Measurements from ENCODE around the gene LTB.

Gene LTB

DNA sequence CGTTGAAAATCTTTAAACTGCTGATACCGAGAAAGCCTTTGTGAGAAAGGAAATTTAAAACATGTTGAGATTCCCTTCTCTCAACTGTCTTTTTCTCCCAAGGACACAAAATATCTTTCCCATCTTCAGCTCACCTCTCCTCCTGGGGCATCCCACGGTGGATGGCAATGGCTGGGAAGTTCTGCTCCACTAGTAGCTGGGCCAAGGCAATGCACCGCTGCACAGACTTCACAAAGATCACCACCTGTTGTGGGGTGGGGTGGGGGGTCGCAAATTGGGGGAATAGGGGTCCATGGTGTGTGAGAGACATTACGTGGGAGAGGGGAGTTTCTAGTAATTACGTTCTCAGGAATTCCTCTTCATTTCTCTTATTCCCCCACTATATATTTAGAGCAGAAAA lies 51.1 kb downstream of the LTB start:
- DNase-seq (ENCODE audit: low read depth): no peak
- TF ChIP-seq, protein P1, sequence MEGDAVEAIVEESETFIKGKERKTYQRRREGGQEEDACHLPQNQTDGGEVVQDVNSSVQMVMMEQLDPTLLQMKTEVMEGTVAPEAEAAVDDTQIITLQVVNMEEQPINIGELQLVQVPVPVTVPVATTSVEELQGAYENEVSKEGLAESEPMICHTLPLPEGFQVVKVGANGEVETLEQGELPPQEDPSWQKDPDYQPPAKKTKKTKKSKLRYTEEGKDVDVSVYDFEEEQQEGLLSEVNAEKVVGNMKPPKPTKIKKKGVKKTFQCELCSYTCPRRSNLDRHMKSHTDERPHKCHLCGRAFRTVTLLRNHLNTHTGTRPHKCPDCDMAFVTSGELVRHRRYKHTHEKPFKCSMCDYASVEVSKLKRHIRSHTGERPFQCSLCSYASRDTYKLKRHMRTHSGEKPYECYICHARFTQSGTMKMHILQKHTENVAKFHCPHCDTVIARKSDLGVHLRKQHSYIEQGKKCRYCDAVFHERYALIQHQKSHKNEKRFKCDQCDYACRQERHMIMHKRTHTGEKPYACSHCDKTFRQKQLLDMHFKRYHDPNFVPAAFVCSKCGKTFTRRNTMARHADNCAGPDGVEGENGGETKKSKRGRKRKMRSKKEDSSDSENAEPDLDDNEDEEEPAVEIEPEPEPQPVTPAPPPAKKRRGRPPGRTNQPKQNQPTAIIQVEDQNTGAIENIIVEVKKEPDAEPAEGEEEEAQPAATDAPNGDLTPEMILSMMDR (IDR thresholded peaks at IDR 0.05; ENCODE audit: low read depth, low read length): no peak
- TF ChIP-seq, protein P2, sequence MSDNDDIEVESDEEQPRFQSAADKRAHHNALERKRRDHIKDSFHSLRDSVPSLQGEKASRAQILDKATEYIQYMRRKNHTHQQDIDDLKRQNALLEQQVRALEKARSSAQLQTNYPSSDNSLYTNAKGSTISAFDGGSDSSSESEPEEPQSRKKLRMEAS (IDR thresholded peaks at IDR 0.05; ENCODE audit: low read depth, low read length): no peak
- TF ChIP-seq POLR2A (IDR thresholded peaks at IDR 0.05; ENCODE audit: extremely low read depth, insufficient read length): no peak
- TF ChIP-seq MYC (IDR thresholded peaks at IDR 0.05; ENCODE audit: low read depth, low read length): no peak
- H3K4me3 ChIP-seq (ENCODE audit: low read depth, low read length): no peak overlapping the region

DNA sequence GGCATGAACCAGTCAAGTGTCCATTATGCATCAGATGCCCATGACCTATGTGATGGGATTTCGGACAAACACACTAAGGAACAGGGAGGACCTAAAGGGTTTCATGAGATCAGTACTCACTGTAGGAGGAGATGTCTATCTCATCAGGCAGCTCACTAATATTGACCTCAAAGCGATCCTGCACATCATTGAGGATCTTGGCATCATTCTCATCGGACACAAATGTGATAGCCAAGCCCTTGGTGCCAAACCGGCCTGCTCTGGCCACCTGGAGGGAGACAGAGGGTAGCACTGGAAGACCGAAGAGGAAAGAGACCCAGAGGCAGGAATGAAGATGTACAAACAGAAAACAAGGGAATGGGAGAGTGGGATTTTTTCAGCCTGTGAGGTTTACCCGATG lies 51.6 kb downstream of the LTB start:
- TF ChIP-seq POLR2A (IDR thresholded peaks at IDR 0.05; ENCODE audit: extremely low read depth, insufficient read length) (no peak), MYC (IDR thresholded peaks at IDR 0.05; ENCODE audit: low read depth, low read length) (no peak)
- TF ChIP-seq, protein P2 (IDR thresholded peaks at IDR 0.05; ENCODE audit: low read depth, low read length): no peak
- TF ChIP-seq, protein P1 (IDR thresholded peaks at IDR 0.05; ENCODE audit: low read depth, low read length): no peak
- no peak for DNase-seq (ENCODE audit: low read depth)
- no peak overlapping the region for H3K4me3 ChIP-seq (ENCODE audit: low read depth, low read length)
